HL-60/S4 treated with retinoic acid at 250 ng/mL for 4 days and 3 days (cell line): ENCODE results near the gene KIF5C.

Source experiments
- in situ Hi-C: fragments of 300-500 bp; cut with MboI; formaldehyde crosslinking; loops from 2 replicates; pipeline ENCODE4 v1.7.0; 2022; ENCODE audit warnings: low sequenced_read_pairs

The KIF5C gene

GRCh38 chr2:148959745-148960144 lies 84.7 kb downstream of the KIF5C start:
- in situ Hi-C loops: no loop called here

- in situ Hi-C loops: no loop called here
These were observed 85.5 kb downstream of the KIF5C start for GRCh38 chr2:148960483-148960882.

GRCh38 chr2:148963461-148963860 lies 88.4 kb downstream of the KIF5C start:
- in situ Hi-C loops: no loop called here

- in situ Hi-C loops: no loop called here
These were observed 90.8 kb downstream of the KIF5C start for GRCh38 chr2:148965623-148966437.

GRCh38 chr2:148966438-148966758 lies 91.4 kb downstream of the KIF5C start:
- in situ Hi-C loops: no loop called here

- in situ Hi-C loops: no loop called here
These were observed 92.0 kb downstream of the KIF5C start for GRCh38 chr2:148967056-148967455.

- in situ Hi-C loops: no loop called here
These were observed 92.6 kb downstream of the KIF5C start for GRCh38 chr2:148967578-148967977.

GRCh38 chr2:148968301-148968700 lies 93.3 kb downstream of the KIF5C start:
- in situ Hi-C loops: no loop called here

- in situ Hi-C loops: no loop called here
These were observed 93.8 kb downstream of the KIF5C start for GRCh38 chr2:148968776-148969319.

GRCh38 chr2:148969659-148970061 lies 94.6 kb downstream of the KIF5C start:
- in situ Hi-C loops: no loop called here

- in situ Hi-C loops: no loop called here
These were observed 95.4 kb downstream of the KIF5C start for GRCh38 chr2:148970385-148970784.

GRCh38 chr2:148971547-148971946 lies 96.5 kb downstream of the KIF5C start:
- in situ Hi-C loops: no loop called here

- in situ Hi-C loops: no loop called here
These were observed 99.1 kb downstream of the KIF5C start for GRCh38 chr2:148974095-148974494.

GRCh38 chr2:148978026-148978685 lies 103.1 kb downstream of the KIF5C start:
- in situ Hi-C loops: loop anchor here (25.0 kb wide), 2 partner anchors 416 to 1016 kb away; no protein-coding TSS in a partner anchor

GRCh38 chr2:148978706-148979105 lies 103.7 kb downstream of the KIF5C start:
- in situ Hi-C loops: loop anchor here (25.0 kb wide), 2 partner anchors 416 to 1016 kb away; no protein-coding TSS in a partner anchor

- in situ Hi-C loops: loop anchor here (25.0 kb wide), 2 partner anchors 417 to 1017 kb away; no protein-coding TSS in a partner anchor
These were observed 104.3 kb downstream of the KIF5C start for GRCh38 chr2:148979164-148979918.

GRCh38 chr2:148979919-148980277 lies 104.9 kb downstream of the KIF5C start:
- in situ Hi-C loops: loop anchor here (25.0 kb wide), 2 partner anchors 418 to 1018 kb away; no protein-coding TSS in a partner anchor

- in situ Hi-C loops: loop anchor here (25.0 kb wide), 2 partner anchors 418 to 1018 kb away; no protein-coding TSS in a partner anchor
These were observed 105.5 kb downstream of the KIF5C start for GRCh38 chr2:148980496-148980895.

- in situ Hi-C loops: loop anchor here (25.0 kb wide), 2 partner anchors 419 to 1019 kb away; no protein-coding TSS in a partner anchor
These were observed 106.3 kb downstream of the KIF5C start for GRCh38 chr2:148981324-148981723.

GRCh38 chr2:148981781-148982180 lies 106.8 kb downstream of the KIF5C start:
- in situ Hi-C loops: loop anchor here (25.0 kb wide), 2 partner anchors 419 to 1019 kb away; no protein-coding TSS in a partner anchor

- in situ Hi-C loops: loop anchor here (25.0 kb wide), 2 partner anchors 420 to 1020 kb away; no protein-coding TSS in a partner anchor
These were observed 107.3 kb downstream of the KIF5C start for GRCh38 chr2:148982282-148982681.
